ENCODE results near the gene GALT. TPM values are rescaled to one million over a fixed set of nuclear protein-coding genes. Genes with fewer than 3 reads are reported as not detected.

The GALT gene
- total RNA-seq, 1 donor from 2014 or later: 35.5 TPM

DNA sequence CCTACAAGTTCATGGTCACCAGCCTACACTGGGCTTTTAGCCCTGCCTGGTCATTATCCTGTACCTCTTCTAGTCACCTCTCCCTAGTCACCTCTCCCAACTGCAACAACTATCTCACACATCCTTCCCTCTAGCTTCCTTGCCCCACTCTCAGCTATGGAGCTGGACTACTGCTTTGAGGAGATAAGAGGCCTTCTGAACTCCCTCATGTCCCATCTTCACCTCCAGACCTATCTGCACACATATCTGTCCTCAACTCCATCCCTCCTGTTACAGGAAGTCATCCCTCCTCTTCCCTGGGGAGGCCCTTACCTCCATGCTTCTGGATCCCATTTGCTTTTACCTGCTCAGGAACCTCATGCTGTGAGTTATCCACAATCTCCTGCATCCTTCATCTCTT, 40.3 kb upstream of the GALT start:
- DNase-seq (ENCODE audit: low spot score): no peak
- TF ChIP-seq, protein P1, sequence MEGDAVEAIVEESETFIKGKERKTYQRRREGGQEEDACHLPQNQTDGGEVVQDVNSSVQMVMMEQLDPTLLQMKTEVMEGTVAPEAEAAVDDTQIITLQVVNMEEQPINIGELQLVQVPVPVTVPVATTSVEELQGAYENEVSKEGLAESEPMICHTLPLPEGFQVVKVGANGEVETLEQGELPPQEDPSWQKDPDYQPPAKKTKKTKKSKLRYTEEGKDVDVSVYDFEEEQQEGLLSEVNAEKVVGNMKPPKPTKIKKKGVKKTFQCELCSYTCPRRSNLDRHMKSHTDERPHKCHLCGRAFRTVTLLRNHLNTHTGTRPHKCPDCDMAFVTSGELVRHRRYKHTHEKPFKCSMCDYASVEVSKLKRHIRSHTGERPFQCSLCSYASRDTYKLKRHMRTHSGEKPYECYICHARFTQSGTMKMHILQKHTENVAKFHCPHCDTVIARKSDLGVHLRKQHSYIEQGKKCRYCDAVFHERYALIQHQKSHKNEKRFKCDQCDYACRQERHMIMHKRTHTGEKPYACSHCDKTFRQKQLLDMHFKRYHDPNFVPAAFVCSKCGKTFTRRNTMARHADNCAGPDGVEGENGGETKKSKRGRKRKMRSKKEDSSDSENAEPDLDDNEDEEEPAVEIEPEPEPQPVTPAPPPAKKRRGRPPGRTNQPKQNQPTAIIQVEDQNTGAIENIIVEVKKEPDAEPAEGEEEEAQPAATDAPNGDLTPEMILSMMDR (IDR thresholded peaks at IDR 0.05): no peak
- no peaks in the 10 kb centered on the region for H3K36me3 Mint-ChIP-seq (ENCODE audit: low read depth)
- H3K27me3 Mint-ChIP-seq (ENCODE audit: low read depth): peaks cover 10% of the 10 kb centered on the region
- H3K9me3 Mint-ChIP-seq (ENCODE audit: low read depth): no peaks in the 10 kb centered on the region
- H3K27ac Mint-ChIP-seq (ENCODE audit: unreplicated experiment): no peak overlapping the region
- H3K4me1 Mint-ChIP-seq (ENCODE audit: low read depth): peaks cover 2% of the 10 kb centered on the region
- H3K4me3 Mint-ChIP-seq (ENCODE audit: unreplicated experiment): no peak overlapping the region

DNA sequence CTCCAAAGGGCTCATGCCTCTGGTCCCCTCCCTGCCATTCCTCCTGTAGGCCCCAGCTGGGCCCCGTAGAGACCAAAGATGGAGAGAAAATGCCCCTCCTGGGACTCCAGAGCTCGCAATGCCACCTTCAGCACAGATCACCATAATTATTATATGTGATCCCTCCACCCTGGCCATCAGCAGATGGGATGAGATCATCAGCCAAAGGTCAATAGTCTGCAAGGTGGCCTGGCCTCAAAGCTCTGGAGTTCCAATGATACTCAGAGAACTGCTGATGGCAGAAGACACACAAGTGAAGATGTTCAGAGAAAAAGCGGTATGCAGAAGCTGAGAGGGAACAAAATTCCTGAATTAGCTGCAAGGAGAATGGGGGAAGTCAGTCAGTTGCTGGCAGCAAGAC, 39.6 kb upstream of the GALT start:
- Mint-ChIP-seq H3K36me3 (ENCODE audit: low read depth) (no peaks in the 10 kb centered on the region), H3K4me1 (ENCODE audit: low read depth) (peaks cover 7% of the 10 kb centered on the region), H3K9me3 (ENCODE audit: low read depth) (no peaks in the 10 kb centered on the region), H3K27me3 (ENCODE audit: low read depth) (peaks cover 6% of the 10 kb centered on the region), H3K4me3 (ENCODE audit: unreplicated experiment) (no peak overlapping the region), H3K27ac (ENCODE audit: unreplicated experiment) (no peak overlapping the region)
- DNase-seq (ENCODE audit: low spot score): no peak
- TF ChIP-seq, protein P1 (IDR thresholded peaks at IDR 0.05): no peak

DNA sequence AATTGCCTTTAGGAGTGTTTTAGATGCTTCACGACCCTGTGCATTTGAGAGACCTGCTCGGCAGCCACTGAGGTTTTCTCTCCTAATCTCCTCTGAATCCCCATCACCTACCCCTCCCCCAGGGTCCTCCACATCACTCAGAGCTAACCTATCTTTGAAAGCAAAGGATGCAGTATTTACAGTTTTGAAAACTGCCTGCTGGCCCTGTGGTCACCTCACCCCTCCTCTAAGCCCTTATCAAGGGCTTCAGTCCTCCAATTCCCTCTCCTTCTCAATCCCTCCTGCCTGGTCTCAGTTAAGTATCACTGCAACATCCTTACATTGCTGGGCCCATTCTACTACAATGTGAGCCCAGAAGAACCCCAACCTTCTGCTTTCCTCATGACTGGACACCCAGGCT, 39.1 kb upstream of the GALT start:
- Mint-ChIP-seq H3K4me3 (ENCODE audit: unreplicated experiment) (no peak overlapping the region), H3K27ac (ENCODE audit: unreplicated experiment) (no peak overlapping the region), H3K9me3 (ENCODE audit: low read depth) (no peaks in the 10 kb centered on the region), H3K4me1 (ENCODE audit: low read depth) (peaks cover 10% of the 10 kb centered on the region), H3K36me3 (ENCODE audit: low read depth) (no peaks in the 10 kb centered on the region), H3K27me3 (ENCODE audit: low read depth) (peaks cover 6% of the 10 kb centered on the region)
- TF ChIP-seq, protein P1 (IDR thresholded peaks at IDR 0.05): no peak
- no peak for DNase-seq (ENCODE audit: low spot score)

DNA sequence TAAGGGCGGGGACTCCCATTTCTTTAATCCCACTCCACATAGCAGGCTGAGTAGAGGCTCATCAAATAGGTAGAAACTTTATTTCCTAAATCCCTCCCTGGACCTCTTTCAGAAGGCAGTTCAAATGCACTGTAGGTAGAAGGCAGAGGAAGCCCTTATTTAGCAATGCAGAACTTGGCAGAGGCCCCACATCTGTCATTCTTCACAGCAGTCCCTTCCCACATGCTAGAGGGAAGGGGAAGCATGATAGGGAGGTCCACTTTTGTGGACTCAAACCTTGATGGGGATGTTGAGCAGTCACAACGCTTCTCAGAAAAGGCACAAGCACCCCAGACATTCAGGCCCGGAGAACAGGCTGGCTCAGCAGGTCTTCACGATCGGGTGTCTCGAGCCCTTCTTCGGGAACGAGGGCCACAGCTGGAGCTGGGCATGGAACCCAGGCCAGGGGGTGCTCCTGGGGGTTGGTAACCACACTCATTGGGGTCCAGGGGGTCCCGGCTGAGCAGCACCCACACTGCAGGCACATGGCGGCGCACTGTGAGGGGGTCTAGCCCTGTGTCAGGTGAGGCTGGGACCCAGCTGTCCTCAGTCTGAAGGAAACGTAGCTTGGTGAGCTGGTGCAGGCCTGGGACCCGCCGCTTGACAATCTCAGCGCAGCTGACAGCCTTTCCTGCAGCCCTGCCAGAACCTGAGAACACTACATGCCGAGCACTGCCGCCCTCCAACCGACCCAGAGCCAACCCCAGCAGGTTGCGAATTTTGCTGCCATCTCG, 35.9 kb upstream of the GALT start:
- Mint-ChIP-seq H3K4me1 (ENCODE audit: low read depth) (peaks cover 19% of the 10 kb centered on the region), H3K27ac (ENCODE audit: unreplicated experiment) (no peak overlapping the region), H3K4me3 (ENCODE audit: unreplicated experiment) (no peak overlapping the region), H3K9me3 (ENCODE audit: low read depth) (no peaks in the 10 kb centered on the region), H3K27me3 (ENCODE audit: low read depth) (no peaks in the 10 kb centered on the region), H3K36me3 (ENCODE audit: low read depth) (no peaks in the 10 kb centered on the region)
- no peak for DNase-seq (ENCODE audit: low spot score)
- TF ChIP-seq, protein P1 (IDR thresholded peaks at IDR 0.05): no peak

DNA sequence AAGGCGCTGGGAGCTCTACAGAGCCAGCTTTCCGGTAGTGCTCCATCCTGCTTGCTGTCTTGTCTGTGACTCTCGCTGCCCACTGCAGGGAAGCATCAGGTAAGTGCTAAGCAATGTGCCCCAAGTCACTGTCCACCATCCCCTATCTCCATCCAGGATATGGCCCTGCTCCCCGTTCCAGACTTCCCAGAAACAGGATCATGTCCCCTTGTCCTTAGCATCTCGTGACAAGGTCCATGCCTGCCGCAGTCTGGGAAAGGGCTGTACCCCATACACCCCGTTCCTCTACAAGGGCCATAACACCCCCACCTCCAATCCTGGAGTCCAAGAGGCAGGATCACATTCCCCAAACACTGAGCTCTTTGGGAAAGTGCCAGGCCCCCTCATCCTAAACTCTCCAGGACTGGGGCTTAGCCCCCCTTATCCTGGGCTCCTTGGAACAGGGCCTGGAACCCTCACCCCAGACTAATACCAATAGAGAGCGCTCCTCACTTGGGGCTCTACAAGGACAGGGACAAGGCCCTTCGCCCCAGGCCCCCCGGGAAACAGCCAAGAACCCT, 35.1 kb upstream of the GALT start:
- Mint-ChIP-seq H3K36me3 (ENCODE audit: low read depth) (peaks cover 2% of the 10 kb centered on the region), H3K27ac (ENCODE audit: unreplicated experiment) (peak overlapping the region; percentile 58), H3K4me1 (ENCODE audit: low read depth) (peaks cover 19% of the 10 kb centered on the region), H3K9me3 (ENCODE audit: low read depth) (no peaks in the 10 kb centered on the region), H3K4me3 (ENCODE audit: unreplicated experiment) (peak overlapping the region; percentile 75), H3K27me3 (ENCODE audit: low read depth) (no peaks in the 10 kb centered on the region)
- TF ChIP-seq, protein P1 (IDR thresholded peaks at IDR 0.05): no peak
- no peak for DNase-seq (ENCODE audit: low spot score)

Data from chondrocyte (in vitro differentiated cells).